ENCODE results near the gene ERGIC1. TPM values are rescaled to one million over a fixed set of nuclear protein-coding genes. Genes with fewer than 3 reads are reported as not detected.

Gene ERGIC1
- total RNA-seq, 1 donor from 2014 or later = 158 TPM

GRCh38 chr5:172921906-172922305, 87.9 kb downstream of the ERGIC1 start:
- no peak for TF ChIP-seq CTCF (IDR thresholded peaks at IDR 0.05; ENCODE audit: unreplicated experiment)
- peaks cover 25% of the 10 kb centered on the region for H3K36me3 Mint-ChIP-seq (ENCODE audit: insufficient read depth)
- no peaks in the 10 kb centered on the region for H3K27me3 Mint-ChIP-seq
- no peaks in the 10 kb centered on the region for H3K9me3 Mint-ChIP-seq (ENCODE audit: low read depth)
- H3K4me1 Mint-ChIP-seq (ENCODE audit: low read depth) = no peaks in the 10 kb centered on the region
- H3K27ac Mint-ChIP-seq = no peak overlapping the region
- H3K4me3 Mint-ChIP-seq (ENCODE audit: low read depth) = no peak overlapping the region
- no peak for DNase-seq (ENCODE audit: low spot score, unreplicated experiment)

- no peak for DNase-seq (ENCODE audit: low spot score, unreplicated experiment)
- H3K27me3 Mint-ChIP-seq = no peaks in the 10 kb centered on the region
- TF ChIP-seq CTCF (IDR thresholded peaks at IDR 0.05; ENCODE audit: unreplicated experiment) = no peak
- no peaks in the 10 kb centered on the region for H3K4me1 Mint-ChIP-seq (ENCODE audit: low read depth)
- H3K9me3 Mint-ChIP-seq (ENCODE audit: low read depth) = no peaks in the 10 kb centered on the region
- H3K27ac Mint-ChIP-seq = no peak overlapping the region
- H3K36me3 Mint-ChIP-seq (ENCODE audit: insufficient read depth) = peaks cover 27% of the 10 kb centered on the region
- no peak overlapping the region for H3K4me3 Mint-ChIP-seq (ENCODE audit: low read depth)
Measured at GRCh38 chr5:172923539-172923938, 89.5 kb downstream of the ERGIC1 start.

- Mint-ChIP-seq H3K36me3 (ENCODE audit: insufficient read depth) (peaks cover 26% of the 10 kb centered on the region), H3K27me3 (no peaks in the 10 kb centered on the region), H3K27ac (no peak overlapping the region), H3K4me1 (ENCODE audit: low read depth) (no peaks in the 10 kb centered on the region), H3K4me3 (ENCODE audit: low read depth) (no peak overlapping the region), H3K9me3 (ENCODE audit: low read depth) (no peaks in the 10 kb centered on the region)
- TF ChIP-seq CTCF (IDR thresholded peaks at IDR 0.05; ENCODE audit: unreplicated experiment) = no peak
- no peak for DNase-seq (ENCODE audit: low spot score, unreplicated experiment)
Measured at GRCh38 chr5:172925336-172925948, 91.4 kb downstream of the ERGIC1 start.

GRCh38 chr5:172926008-172926523, 92.0 kb downstream of the ERGIC1 start:
- H3K9me3 Mint-ChIP-seq (ENCODE audit: low read depth) = no peaks in the 10 kb centered on the region
- H3K4me3 Mint-ChIP-seq (ENCODE audit: low read depth) = no peak overlapping the region
- no peaks in the 10 kb centered on the region for H3K27me3 Mint-ChIP-seq
- DNase-seq (ENCODE audit: low spot score, unreplicated experiment) = no peak
- no peaks in the 10 kb centered on the region for H3K4me1 Mint-ChIP-seq (ENCODE audit: low read depth)
- H3K27ac Mint-ChIP-seq = no peak overlapping the region
- TF ChIP-seq CTCF (IDR thresholded peaks at IDR 0.05; ENCODE audit: unreplicated experiment) = no peak
- peaks cover 23% of the 10 kb centered on the region for H3K36me3 Mint-ChIP-seq (ENCODE audit: insufficient read depth)

GRCh38 chr5:172926796-172927195, 92.7 kb downstream of the ERGIC1 start:
- H3K4me3 Mint-ChIP-seq (ENCODE audit: low read depth) = no peak overlapping the region
- no peak for TF ChIP-seq CTCF (IDR thresholded peaks at IDR 0.05; ENCODE audit: unreplicated experiment)
- peaks cover 19% of the 10 kb centered on the region for H3K36me3 Mint-ChIP-seq (ENCODE audit: insufficient read depth)
- no peaks in the 10 kb centered on the region for H3K27me3 Mint-ChIP-seq
- H3K9me3 Mint-ChIP-seq (ENCODE audit: low read depth) = no peaks in the 10 kb centered on the region
- H3K4me1 Mint-ChIP-seq (ENCODE audit: low read depth) = no peaks in the 10 kb centered on the region
- DNase-seq (ENCODE audit: low spot score, unreplicated experiment) = no peak
- no peak overlapping the region for H3K27ac Mint-ChIP-seq
